ENCODE data around the gene WWOX.

DNA sequence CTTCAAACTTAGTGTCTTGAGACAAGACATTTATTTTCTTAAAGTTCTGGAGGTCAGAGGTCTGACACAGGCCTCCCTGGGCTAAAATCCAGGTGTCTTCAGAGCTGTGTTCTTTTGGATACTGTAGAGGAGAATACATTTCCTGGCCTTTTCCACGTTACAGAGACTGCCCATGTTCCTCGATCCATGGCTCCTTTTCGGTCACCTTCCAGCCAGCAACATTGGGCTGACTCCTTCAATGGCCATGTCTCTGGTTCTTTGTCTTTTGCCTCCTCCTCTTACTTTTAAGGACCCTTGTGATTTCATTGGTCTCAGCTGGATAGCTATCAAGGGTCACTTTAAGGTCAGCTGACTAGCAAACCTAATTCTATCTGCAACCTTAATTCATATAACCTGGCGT is 212.4 kb downstream of the WWOX start:
- TF ChIP-seq EZH2 (IDR thresholded peaks at IDR 0.05; ENCODE audit: low read depth): no peak
- TF ChIP-seq, protein P1, sequence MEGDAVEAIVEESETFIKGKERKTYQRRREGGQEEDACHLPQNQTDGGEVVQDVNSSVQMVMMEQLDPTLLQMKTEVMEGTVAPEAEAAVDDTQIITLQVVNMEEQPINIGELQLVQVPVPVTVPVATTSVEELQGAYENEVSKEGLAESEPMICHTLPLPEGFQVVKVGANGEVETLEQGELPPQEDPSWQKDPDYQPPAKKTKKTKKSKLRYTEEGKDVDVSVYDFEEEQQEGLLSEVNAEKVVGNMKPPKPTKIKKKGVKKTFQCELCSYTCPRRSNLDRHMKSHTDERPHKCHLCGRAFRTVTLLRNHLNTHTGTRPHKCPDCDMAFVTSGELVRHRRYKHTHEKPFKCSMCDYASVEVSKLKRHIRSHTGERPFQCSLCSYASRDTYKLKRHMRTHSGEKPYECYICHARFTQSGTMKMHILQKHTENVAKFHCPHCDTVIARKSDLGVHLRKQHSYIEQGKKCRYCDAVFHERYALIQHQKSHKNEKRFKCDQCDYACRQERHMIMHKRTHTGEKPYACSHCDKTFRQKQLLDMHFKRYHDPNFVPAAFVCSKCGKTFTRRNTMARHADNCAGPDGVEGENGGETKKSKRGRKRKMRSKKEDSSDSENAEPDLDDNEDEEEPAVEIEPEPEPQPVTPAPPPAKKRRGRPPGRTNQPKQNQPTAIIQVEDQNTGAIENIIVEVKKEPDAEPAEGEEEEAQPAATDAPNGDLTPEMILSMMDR (conservative IDR thresholded peaks at IDR 0.05): no peak

Data from PC-9 (cell line).